GM18520 (cell line): ENCODE measurements around the gene GSG1L.

Source experiments
- ATAC-seq: cut with Tn5 transposase; IDR thresholded peaks from one replicate; pipeline ENCODE4 v1.9.1; 2021; ENCODE audit not compliant: unreplicated experiment

The GSG1L gene

DNA sequence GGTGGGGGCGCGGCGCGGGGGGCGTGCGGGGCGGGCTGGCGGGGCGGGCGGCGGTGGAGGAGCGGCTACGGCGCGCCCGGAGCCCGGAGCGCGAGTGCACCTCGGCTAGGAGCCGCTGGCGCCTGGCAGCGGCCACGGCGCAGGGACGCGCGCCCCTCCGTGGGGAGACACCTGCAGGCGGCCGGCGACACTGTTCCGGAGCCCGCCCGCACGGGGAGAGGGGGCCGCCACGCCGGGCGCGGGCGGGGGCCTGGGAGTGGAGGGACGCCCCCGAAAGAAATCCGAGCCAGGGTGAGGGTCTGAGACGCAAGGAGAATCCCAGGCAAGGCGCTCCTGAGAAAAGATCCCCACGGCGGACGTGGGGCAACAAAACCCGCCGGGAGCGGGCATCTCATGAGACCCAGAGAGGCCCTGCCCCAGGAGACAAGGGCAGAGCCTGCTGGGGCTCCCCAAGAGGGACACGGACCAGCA, at the start of gene GSG1L:
TSS of gene GSG1L (minus strand) at position 124 of the 471 bp plus-strand sequence. CDS start 290 bp downstream, outside the sequence.
- ATAC-seq, result no peak

GRCh38 chr16:28112908-28113307, 49.4 kb upstream of the GSG1L start:
- ATAC-seq, result no peak

GRCh38 chr16:28110977-28111376, 47.5 kb upstream of the GSG1L start:
- no peak for ATAC-seq

GRCh38 chr16:28110479-28110878, 47.0 kb upstream of the GSG1L start:
- ATAC-seq, result no peak

- no peak for ATAC-seq
Observed at GRCh38 chr16:28110074-28110473, 46.6 kb upstream of the GSG1L start.

DNA sequence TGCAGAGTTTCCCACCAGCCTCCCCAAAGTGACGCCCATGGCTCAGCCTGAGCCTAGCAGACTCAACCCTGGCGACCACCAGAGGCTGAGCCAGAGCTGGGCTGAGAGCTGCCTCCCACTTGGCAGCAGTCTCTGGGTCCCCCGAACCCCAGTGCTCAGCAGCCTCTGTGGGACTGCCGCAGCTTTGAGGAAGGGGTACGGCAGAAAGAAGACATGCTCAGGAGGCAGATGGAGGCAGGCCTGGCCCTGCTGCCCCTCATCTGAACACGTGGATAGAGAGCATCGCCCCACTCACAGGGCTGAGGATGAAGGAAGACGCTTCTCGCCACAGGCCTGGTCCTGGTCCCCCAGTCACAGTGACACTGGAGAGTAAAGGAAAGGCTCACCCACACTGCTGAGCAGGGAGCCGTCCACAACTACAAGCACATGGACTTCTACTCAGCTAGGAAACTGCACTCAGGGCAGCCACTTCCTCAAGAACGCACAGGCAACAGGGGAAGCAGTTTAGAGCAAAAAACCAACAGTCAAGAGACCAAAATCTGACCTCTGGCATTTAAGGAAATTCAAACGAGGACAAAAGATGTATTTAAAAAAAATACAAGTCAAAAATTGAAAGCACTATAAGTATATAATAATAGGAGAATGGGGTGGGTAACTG, 45.2 kb upstream of the GSG1L start:
- no peak for ATAC-seq

DNA sequence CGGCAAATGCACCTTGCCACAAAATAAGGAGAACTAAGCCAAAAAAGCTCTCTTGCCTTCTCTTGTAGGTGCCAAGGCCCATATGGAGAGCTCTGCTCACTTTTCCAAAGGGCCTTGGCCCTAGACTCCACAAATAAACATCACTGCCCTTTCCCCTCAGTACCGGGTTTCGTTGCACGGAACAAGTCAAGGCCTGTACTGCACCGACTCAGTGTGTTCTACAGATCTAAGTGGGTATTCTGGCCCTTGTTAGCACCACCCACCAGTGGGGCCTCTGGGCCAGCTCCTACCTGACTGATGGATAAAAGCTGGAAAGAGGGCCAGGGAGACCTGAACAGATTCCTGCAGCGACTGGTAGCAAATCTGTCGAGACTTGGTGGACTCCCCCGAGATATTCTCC, 43.7 kb upstream of the GSG1L start:
- no peak for ATAC-seq

- no peak for ATAC-seq
Observed at GRCh38 chr16:28106467-28107215, 43.1 kb upstream of the GSG1L start.

- no peak for ATAC-seq
Observed at GRCh38 chr16:28105954-28106353, 42.4 kb upstream of the GSG1L start.

DNA sequence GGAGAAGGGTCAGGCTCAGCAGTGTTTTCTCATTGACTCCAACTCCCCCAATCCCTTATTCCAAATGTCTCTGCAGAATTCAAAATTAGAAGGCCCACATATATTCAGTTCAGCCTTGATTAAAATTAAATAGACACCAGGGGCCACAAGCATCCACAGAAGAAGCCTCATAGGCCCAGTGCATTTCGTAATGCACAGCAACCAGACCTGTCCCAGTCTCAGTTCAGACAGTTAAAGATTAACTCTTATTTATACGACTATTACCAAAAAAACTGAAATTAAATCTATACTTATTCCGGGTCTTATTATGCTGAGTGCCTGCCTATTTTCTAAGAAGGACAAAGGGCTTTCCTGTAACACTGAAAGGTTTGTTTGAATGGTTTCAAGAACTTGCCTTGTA, 41.8 kb upstream of the GSG1L start:
- ATAC-seq, result no peak

- no peak for ATAC-seq
Observed at GRCh38 chr16:28104404-28104803, 40.9 kb upstream of the GSG1L start.

GRCh38 chr16:28103516-28104170, 40.1 kb upstream of the GSG1L start:
- ATAC-seq, result no peak

DNA sequence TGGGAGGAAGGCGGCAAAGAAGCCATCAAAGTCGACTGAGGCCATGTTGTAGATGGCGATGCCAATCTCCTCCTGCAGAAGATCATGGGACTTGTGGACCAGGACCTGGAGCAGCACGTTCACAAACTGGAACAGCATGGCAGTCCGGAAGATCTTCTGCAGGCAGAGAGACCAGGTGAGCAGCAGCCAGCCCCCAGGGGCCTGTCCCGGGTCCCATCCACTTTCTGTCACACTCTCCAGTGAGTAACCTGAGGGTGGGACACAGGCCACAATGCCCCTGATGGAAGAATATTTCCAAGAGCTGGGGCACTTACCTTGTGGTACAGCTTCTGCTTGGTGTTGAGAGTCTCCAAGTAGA, 38.0 kb upstream of the GSG1L start:
- no peak for ATAC-seq

DNA sequence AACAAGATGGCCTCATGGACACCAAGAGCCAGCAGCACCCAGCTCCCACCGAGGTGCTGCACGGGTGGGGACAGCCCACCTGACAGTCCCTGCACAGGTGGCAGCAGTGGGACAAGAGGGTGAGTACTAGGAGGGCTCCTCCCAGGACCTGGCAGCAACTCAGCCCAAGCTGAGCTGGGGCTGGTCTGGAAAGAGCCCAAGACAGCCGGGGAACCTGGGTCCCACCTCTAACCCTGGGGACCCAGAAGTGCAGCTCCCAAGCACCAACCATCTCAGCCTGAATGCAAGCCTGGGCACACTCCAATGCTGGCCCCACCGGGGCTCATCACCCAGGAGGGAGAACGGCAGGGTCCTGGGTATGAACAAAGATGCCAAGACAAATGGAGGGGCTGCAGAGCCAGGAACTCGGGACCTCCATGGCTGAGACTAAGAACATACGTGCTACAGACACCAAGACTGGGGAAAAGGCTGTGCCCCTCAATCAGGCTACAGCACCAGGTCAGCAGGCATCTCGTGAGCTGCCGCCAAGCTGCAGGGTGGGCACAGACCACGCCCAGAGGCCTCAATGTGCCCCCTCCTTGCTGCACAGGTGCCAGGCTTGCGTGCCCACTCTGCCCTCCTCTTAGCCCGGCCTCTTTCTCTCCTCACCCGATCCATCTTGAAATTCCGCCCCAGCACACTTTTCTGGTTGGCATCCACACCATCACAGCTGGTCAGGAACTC, 37.5 kb upstream of the GSG1L start:
- no peak for ATAC-seq

DNA sequence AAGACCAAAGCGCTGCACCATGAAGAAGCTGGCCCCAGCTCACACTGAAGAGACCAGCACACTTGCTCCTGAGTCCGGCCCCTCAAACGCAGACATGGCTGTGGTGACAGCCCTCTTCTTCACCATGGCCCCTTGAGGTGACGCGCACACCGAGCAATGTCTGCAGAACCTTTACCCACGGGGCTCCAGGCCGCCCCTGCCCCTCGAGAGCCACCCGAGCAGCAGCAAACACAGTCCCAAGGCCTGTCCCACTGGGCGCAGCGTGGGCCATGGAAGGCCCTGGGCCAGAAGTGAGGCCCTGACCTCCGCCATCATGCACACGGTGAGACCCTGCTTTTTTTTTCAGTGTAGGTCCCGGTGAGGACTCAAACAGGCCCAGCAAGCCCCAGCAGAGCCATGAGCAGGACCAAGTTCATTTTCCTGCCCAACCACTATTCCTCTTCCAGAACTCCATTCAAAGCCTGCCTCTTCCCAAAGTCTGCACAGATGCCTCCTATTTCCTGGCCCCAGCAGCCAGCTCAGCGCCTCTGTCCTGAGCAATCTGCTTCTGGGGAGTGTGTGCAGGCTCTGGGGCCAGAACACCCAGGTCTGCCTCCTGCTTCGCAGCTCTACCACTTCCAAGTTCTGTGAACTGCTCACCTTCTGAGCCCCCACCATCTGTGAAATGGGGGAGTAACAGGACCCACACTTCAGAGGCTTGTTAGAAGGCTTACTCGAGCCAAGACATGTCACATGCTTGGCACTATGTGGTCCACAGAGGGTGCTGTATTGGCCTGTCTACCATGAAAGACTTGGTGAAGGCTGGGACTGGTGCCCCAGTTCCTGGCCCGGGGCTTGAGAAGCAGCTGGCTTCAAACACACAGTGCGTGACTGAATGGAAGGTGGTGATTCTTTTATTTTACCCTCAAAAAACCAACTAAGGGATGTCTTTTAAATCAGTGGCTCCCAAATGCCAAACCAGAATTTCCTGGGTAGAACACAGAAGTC, 35.7 kb upstream of the GSG1L start:
- ATAC-seq, result no peak

GRCh38 chr16:28098171-28098958, 34.9 kb upstream of the GSG1L start:
- ATAC-seq, result no peak

DNA sequence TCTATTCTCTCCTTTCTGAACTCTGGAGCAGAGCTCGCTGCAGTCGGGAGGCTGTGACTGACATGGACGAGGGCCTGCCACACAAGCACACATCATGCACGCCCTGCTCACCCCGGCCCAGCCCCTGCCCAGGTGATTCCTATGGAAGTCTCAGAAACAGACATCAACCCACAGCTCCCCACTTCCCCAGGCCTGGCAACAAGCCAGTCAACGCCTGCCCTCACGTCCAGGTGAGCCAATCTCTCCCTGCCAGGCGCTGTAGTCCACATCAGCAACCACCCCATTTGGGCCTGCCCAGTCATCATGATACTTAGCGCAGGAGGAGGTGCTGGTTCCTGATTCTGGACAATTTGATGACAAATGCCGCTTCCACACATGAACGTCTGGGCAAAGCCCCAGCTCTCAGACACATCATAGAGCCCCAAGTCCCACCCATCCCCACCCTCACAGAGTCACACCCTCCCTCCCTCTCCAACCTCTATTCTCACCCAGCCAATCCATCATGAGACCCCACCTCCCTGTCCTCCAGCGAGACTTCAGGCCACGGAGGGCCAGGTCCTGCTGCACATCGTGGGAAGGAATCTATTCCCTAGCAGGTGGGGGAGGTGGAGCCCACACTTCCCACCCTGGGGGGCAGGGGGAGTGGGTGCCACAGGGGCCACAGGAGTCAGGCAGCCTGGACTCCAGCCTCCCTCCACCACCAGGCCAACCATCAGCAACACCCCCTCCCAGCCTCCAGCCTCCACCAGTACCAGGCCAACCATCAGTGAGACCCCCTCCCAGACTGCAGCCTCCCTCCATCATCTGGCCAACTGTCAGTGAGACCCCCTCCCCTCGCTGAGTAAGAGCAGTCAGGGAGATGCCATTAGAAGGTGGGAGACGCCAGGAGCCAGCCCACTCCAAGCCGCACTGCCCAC, 33.7 kb upstream of the GSG1L start:
- ATAC-seq, result no peak

GRCh38 chr16:28093385-28093725, 29.8 kb upstream of the GSG1L start:
- ATAC-seq, result no peak
